IPS-20b (cell line): Measurements from ENCODE around the gene SLC38A7.
"Not testable (repeated sequence)": the region's sequence is repeated elsewhere in the genome, so short reads cannot be mapped to it uniquely, and the experiment has no call there.

ENCODE experiments used
- H3K27ac ChIP-seq: one replicate; pipeline ENCODE4 v1.5.1; 2013; ENCODE audit warnings: low read length
- H3K27me3 ChIP-seq: 2 replicates; pipeline ENCODE4 v1.6.1; 2013; ENCODE audit warnings: mild to moderate bottlenecking, low read length, inconsistent platforms; ENCODE audit not compliant: insufficient read depth
- H3K36me3 ChIP-seq: 2 replicates; pipeline ENCODE4 v1.6.1; 2013; ENCODE audit warnings: low read depth, mild to moderate bottlenecking, inconsistent platforms, low read length, moderate library complexity; ENCODE audit not compliant: insufficient read depth
- H3K4me1 ChIP-seq: 2 replicates; pipeline ENCODE4 v1.6.1; 2013; ENCODE audit warnings: mild to moderate bottlenecking, control low read depth, inconsistent platforms, low read length, moderate library complexity; ENCODE audit not compliant: insufficient read depth
- H3K4me3 ChIP-seq: 2 replicates; pipeline ENCODE4 v1.5.1; 2013; ENCODE audit warnings: mild to moderate bottlenecking, low read length, inconsistent platforms
- H3K9ac ChIP-seq: 2 replicates; pipeline ENCODE4 v1.6.1; 2013; ENCODE audit warnings: low read depth, mild to moderate bottlenecking, inconsistent platforms, low read length, moderate library complexity
- H3K9me3 ChIP-seq: 2 replicates; pipeline ENCODE4 v1.6.1; 2013; ENCODE audit warnings: mild to moderate bottlenecking, low read depth, low read length, inconsistent platforms; ENCODE audit not compliant: insufficient read depth

SLC38A7 gene

DNA sequence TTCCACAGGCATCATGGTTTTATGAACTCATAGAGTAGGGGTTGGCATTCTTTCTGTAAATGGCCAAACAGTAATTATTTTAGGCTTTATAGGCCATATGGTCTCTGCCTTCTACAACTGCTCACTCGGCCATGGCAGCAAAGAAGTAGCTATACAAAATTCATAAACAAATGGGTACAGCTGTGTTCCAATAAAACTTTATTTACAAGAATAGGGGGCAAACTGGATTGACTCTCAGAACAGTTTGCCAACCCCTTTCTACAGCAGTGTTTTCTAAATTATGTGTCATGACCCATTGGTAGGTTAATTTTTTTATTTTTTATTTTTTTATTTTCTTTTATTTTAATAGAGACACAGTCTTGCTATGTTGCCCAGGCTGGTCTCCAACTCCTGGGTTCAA lies 29.2 kb upstream of the SLC38A7 start:
- no peaks in the 10 kb centered on the region for H3K4me1 ChIP-seq
- no peak overlapping the region for H3K9ac ChIP-seq
- no peaks in the 10 kb centered on the region for H3K9me3 ChIP-seq
- H3K36me3 ChIP-seq: peaks cover 91% of the 10 kb centered on the region
- no peak overlapping the region for H3K4me3 ChIP-seq
- no peak overlapping the region for H3K27ac ChIP-seq
- no peaks in the 10 kb centered on the region for H3K27me3 ChIP-seq

- H3K4me3 ChIP-seq: no peak overlapping the region
- H3K27me3 ChIP-seq: no peaks in the 10 kb centered on the region
- H3K9me3 ChIP-seq: no peaks in the 10 kb centered on the region
- H3K36me3 ChIP-seq: peaks cover 85% of the 10 kb centered on the region
- no peaks in the 10 kb centered on the region for H3K4me1 ChIP-seq
- no peak overlapping the region for H3K27ac ChIP-seq
- no peak overlapping the region for H3K9ac ChIP-seq
Observed at GRCh38 chr16:58709333-58709732, 24.8 kb upstream of the SLC38A7 start.

DNA sequence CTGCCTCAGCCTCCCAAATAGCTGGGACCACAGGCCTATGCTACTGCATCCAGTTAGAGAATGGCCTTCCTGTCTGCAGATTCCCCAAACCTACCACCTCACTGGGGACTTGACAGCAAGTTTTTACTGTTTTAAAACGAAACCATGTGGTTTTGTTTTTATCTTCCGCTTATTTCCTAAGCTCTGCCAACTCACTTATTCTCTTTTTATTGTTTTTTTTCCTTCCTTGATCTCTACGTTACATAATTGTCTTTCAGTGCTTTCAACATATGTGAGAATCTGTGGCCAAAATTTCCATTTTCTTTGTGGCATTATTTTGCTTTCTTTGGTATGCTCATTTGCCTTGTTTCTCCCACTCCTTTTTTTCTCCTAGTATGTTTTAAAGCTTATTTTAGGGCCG lies 14.6 kb upstream of the SLC38A7 start:
- H3K9me3 ChIP-seq: no peaks in the 10 kb centered on the region
- no peak overlapping the region for H3K27ac ChIP-seq
- no peak overlapping the region for H3K9ac ChIP-seq
- H3K36me3 ChIP-seq: no peaks in the 10 kb centered on the region
- no peak overlapping the region for H3K4me3 ChIP-seq
- no peaks in the 10 kb centered on the region for H3K27me3 ChIP-seq
- H3K4me1 ChIP-seq: no peaks in the 10 kb centered on the region

DNA sequence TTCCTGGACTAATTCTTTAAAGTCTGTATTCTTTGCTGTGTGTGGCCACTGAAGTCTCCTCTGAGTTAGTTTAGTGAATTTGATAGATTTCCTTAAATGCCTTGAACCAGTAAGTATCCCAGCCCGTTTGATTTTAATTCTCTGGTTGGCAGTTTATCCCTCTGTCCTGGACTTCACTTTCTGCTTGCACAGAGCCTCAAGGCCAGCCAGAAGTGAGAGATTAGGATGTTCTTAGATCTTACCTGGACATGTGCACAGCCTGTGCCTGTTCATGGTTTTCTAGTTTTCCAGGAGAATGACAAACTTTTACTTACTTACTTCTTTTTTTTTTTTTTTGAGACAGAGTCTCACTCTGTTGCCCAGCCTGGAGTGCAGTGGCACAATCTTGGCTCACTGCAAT lies 10.8 kb upstream of the SLC38A7 start:
- H3K27ac ChIP-seq: no peak overlapping the region
- H3K9ac ChIP-seq: no peak overlapping the region
- no peak overlapping the region for H3K4me3 ChIP-seq
- H3K9me3 ChIP-seq: peaks cover 6% of the 10 kb centered on the region; the same call in 1 of the 2 replicates
- H3K36me3 ChIP-seq: no peaks in the 10 kb centered on the region
- H3K4me1 ChIP-seq: no peaks in the 10 kb centered on the region
- H3K27me3 ChIP-seq: no peaks in the 10 kb centered on the region

GRCh38 chr16:58692450-58692849 lies 7.9 kb upstream of the SLC38A7 start:
- Histone ChIP-seq H3K4me3 (no peak overlapping the region), H3K27me3 (no peaks in the 10 kb centered on the region), H3K9me3 (peaks cover 6% of the 10 kb centered on the region; the same call in 1 of the 2 replicates), H3K36me3 (no peaks in the 10 kb centered on the region), H3K4me1 (no peaks in the 10 kb centered on the region), H3K27ac (no peak overlapping the region), H3K9ac (no peak overlapping the region)

GRCh38 chr16:58686985-58687706 lies 2.6 kb upstream of the SLC38A7 start:
- H3K27ac ChIP-seq, H3K9me3 ChIP-seq, H3K36me3 ChIP-seq, H3K4me1 ChIP-seq, H3K9ac ChIP-seq, H3K27me3 ChIP-seq, H3K4me3 ChIP-seq: not testable (repeated sequence)

GRCh38 chr16:58685084-58685449 lies 497 bp upstream of the SLC38A7 start:
- H3K4me3 ChIP-seq: peak overlapping the region; percentile 91; the same call in 1 of the 2 replicates
- no peak overlapping the region for H3K27ac ChIP-seq
- H3K4me1 ChIP-seq: no peaks in the 10 kb centered on the region
- H3K9me3 ChIP-seq: no peaks in the 10 kb centered on the region
- peaks cover 10% of the 10 kb centered on the region; the same call in 1 of the 2 replicates for H3K36me3 ChIP-seq
- H3K9ac ChIP-seq: no peak overlapping the region; the same call in 1 of the 2 replicates
- no peaks in the 10 kb centered on the region for H3K27me3 ChIP-seq

- Histone ChIP-seq H3K4me1 (no peaks in the 10 kb centered on the region), H3K4me3 (peak overlapping the region; percentile 91), H3K9ac (peak overlapping the region; percentile 89), H3K27ac (no peak overlapping the region), H3K36me3 (peaks cover 14% of the 10 kb centered on the region; the same call in 1 of the 2 replicates), H3K27me3 (no peaks in the 10 kb centered on the region), H3K9me3 (no peaks in the 10 kb centered on the region)
Observed at GRCh38 chr16:58684001-58684353, 593 bp downstream of the SLC38A7 start.

- H3K4me1 ChIP-seq: no peaks in the 10 kb centered on the region
- H3K27ac ChIP-seq: no peak overlapping the region
- no peak overlapping the region for H3K9ac ChIP-seq
- H3K4me3 ChIP-seq: no peak overlapping the region
- H3K9me3 ChIP-seq: no peaks in the 10 kb centered on the region
- H3K27me3 ChIP-seq: no peaks in the 10 kb centered on the region
- peaks cover 48% of the 10 kb centered on the region for H3K36me3 ChIP-seq
Observed at GRCh38 chr16:58679763-58680162, 4.8 kb downstream of the SLC38A7 start.

GRCh38 chr16:58678716-58679115 lies 5.9 kb downstream of the SLC38A7 start:
- H3K9me3 ChIP-seq: no peaks in the 10 kb centered on the region
- H3K4me3 ChIP-seq: no peak overlapping the region
- H3K9ac ChIP-seq: no peak overlapping the region
- no peaks in the 10 kb centered on the region for H3K27me3 ChIP-seq
- no peak overlapping the region for H3K27ac ChIP-seq
- no peaks in the 10 kb centered on the region for H3K4me1 ChIP-seq
- peaks cover 53% of the 10 kb centered on the region for H3K36me3 ChIP-seq

DNA sequence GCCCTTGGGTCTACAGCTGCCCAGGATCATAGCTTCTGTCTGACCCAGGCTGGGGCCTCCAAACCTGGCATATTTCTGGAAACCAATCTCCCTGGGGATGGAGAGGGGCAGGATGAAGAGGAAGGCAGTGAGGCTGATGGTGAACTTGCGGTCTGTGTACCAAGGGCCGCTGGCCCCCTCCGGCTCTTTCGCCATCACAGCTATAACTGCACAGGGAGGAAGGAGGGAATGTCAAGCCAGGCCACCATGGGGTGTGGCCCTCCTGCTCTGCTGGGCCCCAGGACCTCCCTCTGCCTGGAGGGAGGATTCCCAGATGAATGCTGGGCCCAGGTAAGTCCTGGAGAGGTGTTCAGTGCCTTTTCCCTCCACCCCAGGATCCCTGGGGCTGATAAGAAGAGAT lies 6.3 kb downstream of the SLC38A7 start:
- Histone ChIP-seq H3K4me1 (no peaks in the 10 kb centered on the region), H3K27me3 (no peaks in the 10 kb centered on the region), H3K27ac (no peak overlapping the region), H3K9ac (no peak overlapping the region), H3K9me3 (no peaks in the 10 kb centered on the region), H3K4me3 (no peak overlapping the region), H3K36me3 (peaks cover 53% of the 10 kb centered on the region)

GRCh38 chr16:58670946-58671583 lies 13.5 kb downstream of the SLC38A7 start:
- no peak overlapping the region for H3K27ac ChIP-seq
- no peak overlapping the region for H3K4me3 ChIP-seq
- no peak overlapping the region for H3K9ac ChIP-seq
- no peaks in the 10 kb centered on the region for H3K27me3 ChIP-seq
- H3K9me3 ChIP-seq: no peaks in the 10 kb centered on the region
- H3K36me3 ChIP-seq: peaks cover 32% of the 10 kb centered on the region
- no peaks in the 10 kb centered on the region for H3K4me1 ChIP-seq
